Muscle of leg (tissue), 11 donors: ENCODE measurements around the gene INO80E. TPM values are rescaled to one million over a fixed set of nuclear protein-coding genes. Genes with fewer than 3 reads are reported as not detected.

Experiments
- DNase-seq: peaks from one replicate; pipeline ENCODE4 v3.0.0; 2013
- H3K27ac ChIP-seq: one replicate; pipeline ENCODE4 v1.5.1; 2013; ENCODE audit warnings: mild to moderate bottlenecking, low read length, control low read depth
- H3K27me3 ChIP-seq: one replicate; pipeline ENCODE4 v1.6.1; 2013; ENCODE audit warnings: low read length; ENCODE audit not compliant: control insufficient read depth, insufficient read depth
- H3K36me3 ChIP-seq: one replicate; pipeline ENCODE4 v1.6.1; 2013; ENCODE audit warnings: low read length; ENCODE audit not compliant: control insufficient read depth, insufficient read depth
- H3K4me1 ChIP-seq: one replicate; pipeline ENCODE4 v1.6.1; 2013; ENCODE audit warnings: low read length; ENCODE audit not compliant: control insufficient read depth, insufficient read depth
- H3K4me3 ChIP-seq: one replicate; pipeline ENCODE4 v1.5.1; 2013; ENCODE audit warnings: low read length, control low read depth
- H3K9me3 ChIP-seq: replicated peaks from 2 replicates; pipeline ENCODE4 v1.6.1; 2013; ENCODE audit warnings: low read depth, low read length; ENCODE audit not compliant: control insufficient read depth
- WGBS: methylation state at CpG from one replicate; pipeline ENCODE4 v1.1.5; 2013; ENCODE audit warnings: missing lambda C conversion rate; ENCODE audit not compliant: insufficient coverage; 5-methylcytosine and 5-hydroxymethylcytosine counted together
- polyA plus RNA-seq, 8 donors: library from polyadenylated mRNA; unstranded; fragments of 120-200 nt; gene quantifications; one replicate each; pipeline versions ENCODE4 v1.2.1 to v1.2.3, GENCODE V29; 2013; ENCODE audit warnings: inconsistent platforms in 1 of 8, low replicate concordance in 1 of 8; ENCODE audit not compliant: insufficient read length in 8 of 8, insufficient read depth in 1 of 8
- total RNA-seq: library from RNA; stranded (reverse); fragments of 120-200 nt; gene quantifications from one replicate; pipeline ENCODE4 v1.2.4, GENCODE V29; 2013

INO80E gene
- total and polyA plus RNA-seq, 9 donors, result 29.5 to 41.8 (median 36.3) TPM

GRCh38 chr16:29990883-29991570 is 5.0 kb upstream of the INO80E start:
- Histone ChIP-seq H3K4me1 (peaks cover 11% of the 10 kb centered on the region), H3K9me3 (no peaks in the 10 kb centered on the region), H3K27me3 (no peaks in the 10 kb centered on the region), H3K27ac (no peak overlapping the region), H3K36me3 (peaks cover 77% of the 10 kb centered on the region), H3K4me3 (no peak overlapping the region)
- 84% methylated on average over 25 of the region's 35 CpGs for WGBS
- no peak for DNase-seq

GRCh38 chr16:29991571-29991904 is 4.5 kb upstream of the INO80E start:
- Histone ChIP-seq H3K4me1 (peaks cover 13% of the 10 kb centered on the region), H3K36me3 (peaks cover 72% of the 10 kb centered on the region), H3K9me3 (no peaks in the 10 kb centered on the region), H3K4me3 (no peak overlapping the region), H3K27me3 (no peaks in the 10 kb centered on the region), H3K27ac (no peak overlapping the region)
- WGBS, result no CpG with 5 or more reads among the region's 5 CpGs
- DNase-seq, result no peak

GRCh38 chr16:29992344-29992967 is 3.6 kb upstream of the INO80E start:
- Histone ChIP-seq H3K36me3 (peaks cover 64% of the 10 kb centered on the region), H3K27me3 (no peaks in the 10 kb centered on the region), H3K4me3 (no peak overlapping the region), H3K9me3 (no peaks in the 10 kb centered on the region), H3K4me1 (peaks cover 17% of the 10 kb centered on the region), H3K27ac (no peak overlapping the region)
- WGBS, result 40% methylated on average over 3 of the region's 7 CpGs
- DNase-seq, result no peak

GRCh38 chr16:29993191-29993902 is 2.7 kb upstream of the INO80E start:
- DNase-seq, result no peak
- no peaks in the 10 kb centered on the region for H3K27me3 ChIP-seq
- 89% methylated on average over 13 of the region's 25 CpGs for WGBS
- no peaks in the 10 kb centered on the region for H3K9me3 ChIP-seq
- H3K27ac ChIP-seq, result no peak overlapping the region
- H3K4me1 ChIP-seq, result peaks cover 17% of the 10 kb centered on the region
- H3K4me3 ChIP-seq, result no peak overlapping the region
- H3K36me3 ChIP-seq, result peaks cover 59% of the 10 kb centered on the region

GRCh38 chr16:29993903-29994599 is 2.0 kb upstream of the INO80E start:
- Histone ChIP-seq H3K4me1 (peaks cover 17% of the 10 kb centered on the region), H3K36me3 (peaks cover 53% of the 10 kb centered on the region), H3K27ac (no peak overlapping the region), H3K9me3 (no peaks in the 10 kb centered on the region), H3K27me3 (no peaks in the 10 kb centered on the region), H3K4me3 (no peak overlapping the region)
- 72% methylated on average over 7 of the region's 9 CpGs for WGBS
- DNase-seq, result no peak

GRCh38 chr16:29994600-29995323 is 1.3 kb upstream of the INO80E start:
- H3K27ac ChIP-seq, result peak overlapping the region; percentile 11
- no peaks in the 10 kb centered on the region for H3K9me3 ChIP-seq
- H3K4me3 ChIP-seq, result peak overlapping the region; percentile 71
- H3K4me1 ChIP-seq, result peaks cover 17% of the 10 kb centered on the region
- WGBS, result 3% methylated on average over 18 of the region's 24 CpGs
- peaks cover 50% of the 10 kb centered on the region for H3K36me3 ChIP-seq
- DNase-seq, result peak; percentile 29
- no peaks in the 10 kb centered on the region for H3K27me3 ChIP-seq

- H3K4me3 ChIP-seq, result peak within 1 kb of the TSS; percentile 71
- peak within 1 kb of the TSS; percentile 98 for H3K27ac ChIP-seq
- no peaks in the 10 kb centered on the region for H3K9me3 ChIP-seq
- 0% methylated on average over 53 of the region's 53 CpGs for WGBS
- peak; percentile 93 for DNase-seq
- no peaks in the 10 kb centered on the region for H3K27me3 ChIP-seq
- peaks cover 17% of the 10 kb centered on the region for H3K4me1 ChIP-seq
- peaks cover 51% of the 10 kb centered on the region for H3K36me3 ChIP-seq
Measured at GRCh38 chr16:29995324-29995910, 624 bp upstream of the INO80E start, which contains the start of gene HIRIP3. HIRIP3 (minus strand) TSS chr16:29995617; CDS start chr16:29995605, 12 bp downstream.

- H3K36me3 ChIP-seq, result peaks cover 49% of the 10 kb centered on the region
Measured at GRCh38 chr16:29996766-29997250, 767 bp downstream of the INO80E start.

GRCh38 chr16:29999605-30000004 is 3.6 kb downstream of the INO80E start:
- 91% methylated on average over 6 of the region's 6 CpGs for WGBS
- Histone ChIP-seq H3K36me3 (peaks cover 48% of the 10 kb centered on the region), H3K4me1 (peaks cover 14% of the 10 kb centered on the region)

More at GRCh38 chr16:29996766-29997250, 767 bp downstream of the INO80E start:
- WGBS, result 0% methylated on average over 1 of the region's 9 CpGs
- H3K27ac ChIP-seq, result no peak overlapping the region
- H3K27me3 ChIP-seq, result no peaks in the 10 kb centered on the region
- H3K9me3 ChIP-seq, result no peaks in the 10 kb centered on the region
- no peak for DNase-seq
- H3K4me1 ChIP-seq, result peaks cover 17% of the 10 kb centered on the region
- H3K4me3 ChIP-seq, result peak overlapping the region; percentile 71

More at GRCh38 chr16:29999605-30000004, 3.6 kb downstream of the INO80E start:
- Histone ChIP-seq H3K27ac (no peak overlapping the region), H3K9me3 (no peaks in the 10 kb centered on the region), H3K4me3 (no peak overlapping the region), H3K27me3 (no peaks in the 10 kb centered on the region)
- DNase-seq, result no peak
